WTC11 (cell line): ENCODE data around the gene ASTN2. TPM values are rescaled to one million over a fixed set of nuclear protein-coding genes. Genes with fewer than 3 reads are reported as not detected.
A peak's percentile ranks its signal among the peaks of the same experiment; 100 is the strongest.

Source experiments
- ATAC-seq: fragments of 200-7000 bp; cut with Tn5 transposase; 2 replicates; pipeline ENCODE4 v1.10.0; 2021; ENCODE audit warnings: mild to moderate bottlenecking, moderate library complexity
- CTCF ChIA-PET: fragments of 300-600 bp; sonication (Branson Sonifier 250); formaldehyde crosslinking; loops from one replicate; lab custom pipeline; 2021; ENCODE audit warnings: antibody characterized with exemption; lab: Charles Lee
- POLR2A ChIA-PET: fragments of 350-600 bp; sonication (Branson Sonifier 250); formaldehyde crosslinking; loops from one replicate; lab custom pipeline; 2021; ENCODE audit warnings: antibody characterized with exemption; lab: Charles Lee
- DNase-seq: peaks from one replicate; pipeline ENCODE4 v3.0.0; 2021; ENCODE audit warnings: low spot score
- H3K27ac Mint-ChIP-seq: 2 replicates; pipeline ENCODE4 v1.8.0; 2021; ENCODE audit warnings: mixed read lengths
- H3K27me3 Mint-ChIP-seq: 2 replicates; pipeline ENCODE4 v1.8.0; 2021; ENCODE audit warnings: low read depth, mild to moderate bottlenecking, moderate library complexity, mixed read lengths
- H3K36me3 Mint-ChIP-seq: 2 replicates; pipeline ENCODE4 v1.8.0; 2021; ENCODE audit warnings: mixed read lengths
- H3K4me1 Mint-ChIP-seq: 2 replicates; pipeline ENCODE4 v1.8.0; 2022; ENCODE audit warnings: mixed read lengths
- H3K4me3 Mint-ChIP-seq: 2 replicates; pipeline ENCODE4 v1.8.0; 2021; ENCODE audit warnings: mild to moderate bottlenecking, moderate library complexity, mixed read lengths
- H3K9me3 Mint-ChIP-seq: 2 replicates; pipeline ENCODE4 v1.8.0; 2021; ENCODE audit warnings: mixed read lengths
- CREB1 ChIP-seq: sonication (generic); formaldehyde crosslinking; IDR thresholded peaks from 2 replicates; pipeline ENCODE4 v1.8.0; 2023; ENCODE audit warnings: mild to moderate bottlenecking, missing genetic modification reagents
- EMX1 ChIP-seq: fragments of 250-450 bp; sonication (Bioruptor Pico); IDR thresholded peaks from 2 replicates; pipeline ENCODE4 v1.8.0; 2021; ENCODE audit warnings: mild to moderate bottlenecking
- FOXJ3 ChIP-seq: sonication (generic); formaldehyde crosslinking; IDR thresholded peaks from 2 replicates; pipeline ENCODE4 v1.9.0; 2021; ENCODE audit warnings: missing genetic modification reagents, mild to moderate bottlenecking, borderline replicate concordance
- GABPB1 ChIP-seq: sonication (generic); formaldehyde crosslinking; IDR thresholded peaks from 2 replicates; pipeline ENCODE4 v1.8.1; 2023; ENCODE audit warnings: mild to moderate bottlenecking, missing genetic modification reagents
- HMGA2 ChIP-seq: fragments of 250-450 bp; sonication (Bioruptor Pico); IDR thresholded peaks from 2 replicates; pipeline ENCODE4 v1.4.0; 2021; ENCODE audit warnings: mild to moderate bottlenecking, moderate library complexity
- KAT7 ChIP-seq: sonication (generic); formaldehyde crosslinking; IDR thresholded peaks from 2 replicates; pipeline ENCODE4 v1.8.1; 2023; ENCODE audit warnings: missing genetic modification reagents, mild to moderate bottlenecking, borderline replicate concordance
- NFE2L1 ChIP-seq: sonication (generic); formaldehyde crosslinking; IDR thresholded peaks from 2 replicates; pipeline ENCODE4 v1.8.1; 2023; ENCODE audit warnings: missing genetic modification reagents
- RORB ChIP-seq: fragments of 250-450 bp; sonication (Bioruptor Pico); IDR thresholded peaks from 2 replicates; pipeline ENCODE4 v1.9.0; 2021; ENCODE audit warnings: mild to moderate bottlenecking
- SMAD4 ChIP-seq: sonication (generic); formaldehyde crosslinking; IDR thresholded peaks from 2 replicates; pipeline ENCODE4 v1.8.0; 2022; ENCODE audit warnings: mild to moderate bottlenecking, missing genetic modification reagents
- ZNF138 ChIP-seq: sonication (generic); formaldehyde crosslinking; conservative IDR thresholded peaks from 2 replicates; pipeline ENCODE4 v1.8.1; 2022; ENCODE audit warnings: mild to moderate bottlenecking, moderate library complexity, missing genetic modification reagents
- total RNA-seq: library from RNA; stranded (reverse); gene quantifications from 3 replicates; pipeline ENCODE4 v1.2.3, GENCODE V29; 2021
- TF ChIP-seq, protein P1 (sequence below): sonication (generic); formaldehyde crosslinking; IDR thresholded peaks from 2 replicates; pipeline ENCODE4 v1.8.1; 2022; ENCODE audit warnings: low read depth, mild to moderate bottlenecking, moderate library complexity, missing genetic modification reagents, borderline replicate concordance
- TF ChIP-seq, protein P2 (sequence below): fragments of 250-450 bp; sonication (Bioruptor Pico); IDR thresholded peaks from 2 replicates; pipeline ENCODE4 v1.9.0; 2021; ENCODE audit warnings: moderate library complexity, mild to moderate bottlenecking, inconsistent platforms, borderline replicate concordance
- TF ChIP-seq, protein P3 (sequence below): fragments of 250-450 bp; sonication (Bioruptor Pico); conservative IDR thresholded peaks from 2 replicates; pipeline ENCODE4 v1.9.0; 2021; ENCODE audit warnings: mild to moderate bottlenecking
- TF ChIP-seq, protein P4 (sequence below): sonication (generic); formaldehyde crosslinking; IDR thresholded peaks from 2 replicates; pipeline ENCODE4 v1.8.0; 2023; ENCODE audit warnings: mild to moderate bottlenecking, missing genetic modification reagents
- TF ChIP-seq, protein P5 (sequence below): sonication (generic); formaldehyde crosslinking; IDR thresholded peaks from 2 replicates; pipeline ENCODE4 v1.8.0; 2022; ENCODE audit warnings: mild to moderate bottlenecking, missing genetic modification reagents
- TF ChIP-seq, protein P6 (sequence below): sonication (generic); formaldehyde crosslinking; IDR thresholded peaks from 2 replicates; pipeline ENCODE4 v1.8.0; 2022; ENCODE audit warnings: missing genetic modification reagents
- TF ChIP-seq, protein P7 (sequence below): sonication (generic); formaldehyde crosslinking; IDR thresholded peaks from 2 replicates; pipeline ENCODE4 v1.8.0; 2023; ENCODE audit warnings: missing genetic modification reagents
- TF ChIP-seq, protein P8 (sequence below): sonication (generic); formaldehyde crosslinking; IDR thresholded peaks from 2 replicates; pipeline ENCODE4 v1.8.0; 2022; ENCODE audit warnings: mild to moderate bottlenecking, missing genetic modification reagents

The ASTN2 gene
- total RNA-seq, 1 experiment from 2014 or later, result 16.2 TPM

DNA sequence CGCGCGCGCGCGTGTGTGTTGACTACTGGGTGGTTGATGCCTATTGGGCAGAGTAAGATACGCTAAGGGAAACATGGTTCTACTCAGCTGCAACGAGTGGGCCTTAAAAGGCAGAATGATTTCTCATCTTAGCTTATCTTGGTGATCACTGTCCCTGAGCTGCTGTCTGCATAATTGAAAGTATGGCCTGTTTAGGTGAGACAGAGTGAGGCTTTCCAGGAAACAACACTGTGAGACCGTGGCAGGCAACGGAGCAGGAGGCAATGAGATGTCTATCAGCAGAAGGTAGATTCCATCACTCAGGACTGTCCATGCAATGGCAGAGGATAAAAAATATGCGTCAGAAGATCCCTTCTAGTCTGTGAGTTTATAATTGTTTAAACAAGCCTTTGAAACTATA, 450.6 kb downstream of the ASTN2 start:
- Mint-ChIP-seq H3K9me3 (no peaks in the 10 kb centered on the region), H3K4me1 (no peaks in the 10 kb centered on the region), H3K36me3 (no peaks in the 10 kb centered on the region), H3K4me3 (no peak overlapping the region), H3K27me3 (no peaks in the 10 kb centered on the region; the same call in 1 of the 2 replicates), H3K27ac (no peak overlapping the region)
- TF ChIP-seq, protein P1, sequence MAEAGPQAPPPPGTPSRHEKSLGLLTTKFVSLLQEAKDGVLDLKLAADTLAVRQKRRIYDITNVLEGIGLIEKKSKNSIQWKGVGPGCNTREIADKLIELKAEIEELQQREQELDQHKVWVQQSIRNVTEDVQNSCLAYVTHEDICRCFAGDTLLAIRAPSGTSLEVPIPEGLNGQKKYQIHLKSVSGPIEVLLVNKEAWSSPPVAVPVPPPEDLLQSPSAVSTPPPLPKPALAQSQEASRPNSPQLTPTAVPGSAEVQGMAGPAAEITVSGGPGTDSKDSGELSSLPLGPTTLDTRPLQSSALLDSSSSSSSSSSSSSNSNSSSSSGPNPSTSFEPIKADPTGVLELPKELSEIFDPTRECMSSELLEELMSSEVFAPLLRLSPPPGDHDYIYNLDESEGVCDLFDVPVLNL (CRISPR knock-in tag), result no peak
- TF ChIP-seq, protein P2, sequence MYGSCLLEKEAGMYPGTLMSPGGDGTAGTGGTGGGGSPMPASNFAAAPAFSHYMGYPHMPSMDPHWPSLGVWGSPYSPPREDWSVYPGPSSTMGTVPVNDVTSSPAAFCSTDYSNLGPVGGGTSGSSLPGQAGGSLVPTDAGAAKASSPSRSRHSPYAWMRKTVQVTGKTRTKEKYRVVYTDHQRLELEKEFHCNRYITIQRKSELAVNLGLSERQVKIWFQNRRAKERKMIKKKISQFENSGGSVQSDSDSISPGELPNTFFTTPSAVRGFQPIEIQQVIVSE (CRISPR knock-in tag), result no peak
- TF ChIP-seq NFE2L1, result no peak
- TF ChIP-seq, protein P3, sequence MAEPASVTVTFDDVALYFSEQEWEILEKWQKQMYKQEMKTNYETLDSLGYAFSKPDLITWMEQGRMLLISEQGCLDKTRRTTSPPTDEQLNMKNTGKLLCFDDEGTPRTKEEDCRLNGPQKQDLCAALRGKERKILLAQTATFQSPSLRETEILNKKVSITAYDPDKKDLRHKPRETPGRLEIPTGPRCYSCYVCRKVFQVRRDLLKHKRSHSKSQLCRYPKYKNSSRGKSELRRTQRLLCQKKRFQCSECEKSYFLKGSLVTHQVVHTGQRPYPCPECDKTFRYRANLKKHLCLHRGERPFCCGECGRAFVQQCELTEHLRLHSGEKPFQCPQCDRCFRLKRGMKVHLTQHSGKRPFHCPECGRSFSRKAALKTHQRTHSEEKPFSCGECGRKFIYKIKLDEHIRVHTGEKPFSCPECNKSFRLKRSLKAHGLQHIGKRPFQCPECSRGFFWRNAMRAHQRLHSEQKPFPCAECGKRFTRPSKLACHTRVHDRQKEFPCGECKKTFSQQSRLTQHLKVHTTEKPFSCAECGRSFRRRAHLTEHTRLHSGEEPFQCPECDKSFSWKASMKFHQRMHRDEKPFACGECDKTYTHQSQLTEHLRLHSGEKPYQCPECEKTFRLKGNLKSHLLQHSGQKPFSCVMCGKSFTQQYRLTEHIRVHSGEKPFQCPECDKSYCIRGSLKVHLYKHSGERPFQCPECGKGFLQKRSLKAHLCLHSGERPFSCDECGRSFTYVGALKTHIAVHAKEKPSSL (CRISPR knock-in tag), result no peak
- TF ChIP-seq, protein P4, sequence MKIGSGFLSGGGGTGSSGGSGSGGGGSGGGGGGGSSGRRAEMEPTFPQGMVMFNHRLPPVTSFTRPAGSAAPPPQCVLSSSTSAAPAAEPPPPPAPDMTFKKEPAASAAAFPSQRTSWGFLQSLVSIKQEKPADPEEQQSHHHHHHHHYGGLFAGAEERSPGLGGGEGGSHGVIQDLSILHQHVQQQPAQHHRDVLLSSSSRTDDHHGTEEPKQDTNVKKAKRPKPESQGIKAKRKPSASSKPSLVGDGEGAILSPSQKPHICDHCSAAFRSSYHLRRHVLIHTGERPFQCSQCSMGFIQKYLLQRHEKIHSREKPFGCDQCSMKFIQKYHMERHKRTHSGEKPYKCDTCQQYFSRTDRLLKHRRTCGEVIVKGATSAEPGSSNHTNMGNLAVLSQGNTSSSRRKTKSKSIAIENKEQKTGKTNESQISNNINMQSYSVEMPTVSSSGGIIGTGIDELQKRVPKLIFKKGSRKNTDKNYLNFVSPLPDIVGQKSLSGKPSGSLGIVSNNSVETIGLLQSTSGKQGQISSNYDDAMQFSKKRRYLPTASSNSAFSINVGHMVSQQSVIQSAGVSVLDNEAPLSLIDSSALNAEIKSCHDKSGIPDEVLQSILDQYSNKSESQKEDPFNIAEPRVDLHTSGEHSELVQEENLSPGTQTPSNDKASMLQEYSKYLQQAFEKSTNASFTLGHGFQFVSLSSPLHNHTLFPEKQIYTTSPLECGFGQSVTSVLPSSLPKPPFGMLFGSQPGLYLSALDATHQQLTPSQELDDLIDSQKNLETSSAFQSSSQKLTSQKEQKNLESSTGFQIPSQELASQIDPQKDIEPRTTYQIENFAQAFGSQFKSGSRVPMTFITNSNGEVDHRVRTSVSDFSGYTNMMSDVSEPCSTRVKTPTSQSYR (CRISPR knock-in tag), result no peak
- CTCF ChIA-PET, result no interaction called here
- POLR2A ChIA-PET, result no interaction called here
- DNase-seq (no peak), ATAC-seq (no peak)

DNA sequence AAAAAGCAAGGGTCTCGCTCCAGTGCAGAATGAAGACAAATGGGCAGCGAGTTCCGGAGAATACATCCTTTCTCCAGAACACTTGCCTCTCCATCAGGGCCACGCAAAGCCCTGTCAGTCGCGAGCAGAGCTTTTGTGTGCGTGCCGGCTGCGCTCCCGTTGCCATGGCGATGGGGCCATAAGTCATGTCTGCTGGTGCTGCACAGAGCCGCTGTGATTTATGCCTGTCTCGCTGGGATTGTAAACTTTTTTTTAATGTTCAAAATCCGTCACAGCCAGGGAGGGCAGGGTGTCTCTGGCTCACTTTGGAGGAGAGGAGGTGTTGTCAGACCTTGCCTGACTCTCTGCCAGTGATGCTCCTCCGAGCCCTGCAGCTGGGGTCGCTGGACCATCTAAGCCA, 455.0 kb downstream of the ASTN2 start:
- H3K27me3 Mint-ChIP-seq, result no peaks in the 10 kb centered on the region; the same call in 1 of the 2 replicates
- ATAC-seq, result peak; percentile 50
- no peaks in the 10 kb centered on the region for H3K36me3 Mint-ChIP-seq
- no peaks in the 10 kb centered on the region for H3K9me3 Mint-ChIP-seq
- POLR2A ChIA-PET, result no interaction called here
- CTCF ChIA-PET, result no interaction called here
- no peak overlapping the region for H3K27ac Mint-ChIP-seq
- DNase-seq, result peak; percentile 38
- H3K4me1 Mint-ChIP-seq, result no peaks in the 10 kb centered on the region
- H3K4me3 Mint-ChIP-seq, result no peak overlapping the region
- TF ChIP-seq HMGA2 (CRISPR knock-in tag), result no peak
- no peak for TF ChIP-seq SMAD4 (CRISPR knock-in tag)
- TF ChIP-seq ZNF138 (CRISPR knock-in tag), result no peak
- TF ChIP-seq CREB1 (CRISPR knock-in tag), result no peak
- TF ChIP-seq, protein P5, sequence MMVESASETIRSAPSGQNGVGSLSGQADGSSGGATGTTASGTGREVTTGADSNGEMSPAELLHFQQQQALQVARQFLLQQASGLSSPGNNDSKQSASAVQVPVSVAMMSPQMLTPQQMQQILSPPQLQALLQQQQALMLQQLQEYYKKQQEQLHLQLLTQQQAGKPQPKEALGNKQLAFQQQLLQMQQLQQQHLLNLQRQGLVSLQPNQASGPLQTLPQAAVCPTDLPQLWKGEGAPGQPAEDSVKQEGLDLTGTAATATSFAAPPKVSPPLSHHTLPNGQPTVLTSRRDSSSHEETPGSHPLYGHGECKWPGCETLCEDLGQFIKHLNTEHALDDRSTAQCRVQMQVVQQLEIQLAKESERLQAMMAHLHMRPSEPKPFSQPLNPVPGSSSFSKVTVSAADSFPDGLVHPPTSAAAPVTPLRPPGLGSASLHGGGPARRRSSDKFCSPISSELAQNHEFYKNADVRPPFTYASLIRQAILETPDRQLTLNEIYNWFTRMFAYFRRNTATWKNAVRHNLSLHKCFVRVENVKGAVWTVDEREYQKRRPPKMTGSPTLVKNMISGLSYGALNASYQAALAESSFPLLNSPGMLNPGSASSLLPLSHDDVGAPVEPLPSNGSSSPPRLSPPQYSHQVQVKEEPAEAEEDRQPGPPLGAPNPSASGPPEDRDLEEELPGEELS, result no peak
- TF ChIP-seq EMX1, result no peak
- TF ChIP-seq, protein P6, sequence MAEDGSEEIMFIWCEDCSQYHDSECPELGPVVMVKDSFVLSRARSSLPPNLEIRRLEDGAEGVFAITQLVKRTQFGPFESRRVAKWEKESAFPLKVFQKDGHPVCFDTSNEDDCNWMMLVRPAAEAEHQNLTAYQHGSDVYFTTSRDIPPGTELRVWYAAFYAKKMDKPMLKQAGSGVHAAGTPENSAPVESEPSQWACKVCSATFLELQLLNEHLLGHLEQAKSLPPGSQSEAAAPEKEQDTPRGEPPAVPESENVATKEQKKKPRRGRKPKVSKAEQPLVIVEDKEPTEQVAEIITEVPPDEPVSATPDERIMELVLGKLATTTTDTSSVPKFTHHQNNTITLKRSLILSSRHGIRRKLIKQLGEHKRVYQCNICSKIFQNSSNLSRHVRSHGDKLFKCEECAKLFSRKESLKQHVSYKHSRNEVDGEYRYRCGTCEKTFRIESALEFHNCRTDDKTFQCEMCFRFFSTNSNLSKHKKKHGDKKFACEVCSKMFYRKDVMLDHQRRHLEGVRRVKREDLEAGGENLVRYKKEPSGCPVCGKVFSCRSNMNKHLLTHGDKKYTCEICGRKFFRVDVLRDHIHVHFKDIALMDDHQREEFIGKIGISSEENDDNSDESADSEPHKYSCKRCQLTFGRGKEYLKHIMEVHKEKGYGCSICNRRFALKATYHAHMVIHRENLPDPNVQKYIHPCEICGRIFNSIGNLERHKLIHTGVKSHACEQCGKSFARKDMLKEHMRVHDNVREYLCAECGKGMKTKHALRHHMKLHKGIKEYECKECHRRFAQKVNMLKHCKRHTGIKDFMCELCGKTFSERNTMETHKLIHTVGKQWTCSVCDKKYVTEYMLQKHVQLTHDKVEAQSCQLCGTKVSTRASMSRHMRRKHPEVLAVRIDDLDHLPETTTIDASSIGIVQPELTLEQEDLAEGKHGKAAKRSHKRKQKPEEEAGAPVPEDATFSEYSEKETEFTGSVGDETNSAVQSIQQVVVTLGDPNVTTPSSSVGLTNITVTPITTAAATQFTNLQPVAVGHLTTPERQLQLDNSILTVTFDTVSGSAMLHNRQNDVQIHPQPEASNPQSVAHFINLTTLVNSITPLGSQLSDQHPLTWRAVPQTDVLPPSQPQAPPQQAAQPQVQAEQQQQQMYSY (CRISPR knock-in tag), result no peak
- no peak for TF ChIP-seq RORB
- no peak for TF ChIP-seq KAT7 (CRISPR knock-in tag)
- TF ChIP-seq FOXJ3, result no peak
- TF ChIP-seq, protein P7, sequence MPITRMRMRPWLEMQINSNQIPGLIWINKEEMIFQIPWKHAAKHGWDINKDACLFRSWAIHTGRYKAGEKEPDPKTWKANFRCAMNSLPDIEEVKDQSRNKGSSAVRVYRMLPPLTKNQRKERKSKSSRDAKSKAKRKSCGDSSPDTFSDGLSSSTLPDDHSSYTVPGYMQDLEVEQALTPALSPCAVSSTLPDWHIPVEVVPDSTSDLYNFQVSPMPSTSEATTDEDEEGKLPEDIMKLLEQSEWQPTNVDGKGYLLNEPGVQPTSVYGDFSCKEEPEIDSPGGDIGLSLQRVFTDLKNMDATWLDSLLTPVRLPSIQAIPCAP (CRISPR knock-in tag), result no peak
- TF ChIP-seq, protein P8, sequence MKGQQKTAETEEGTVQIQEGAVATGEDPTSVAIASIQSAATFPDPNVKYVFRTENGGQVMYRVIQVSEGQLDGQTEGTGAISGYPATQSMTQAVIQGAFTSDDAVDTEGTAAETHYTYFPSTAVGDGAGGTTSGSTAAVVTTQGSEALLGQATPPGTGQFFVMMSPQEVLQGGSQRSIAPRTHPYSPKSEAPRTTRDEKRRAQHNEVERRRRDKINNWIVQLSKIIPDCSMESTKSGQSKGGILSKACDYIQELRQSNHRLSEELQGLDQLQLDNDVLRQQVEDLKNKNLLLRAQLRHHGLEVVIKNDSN (CRISPR knock-in tag), result no peak
- TF ChIP-seq GABPB1, result no peak
